ENCODE measurements around the gene TMEM203. TPM values are rescaled to one million over a fixed set of nuclear protein-coding genes. Genes with fewer than 3 reads are reported as not detected.

The TMEM203 gene
- total RNA-seq, 4 donors from 2014 or later, result 11.6 to 33.5 (median 27.6) TPM

DNA sequence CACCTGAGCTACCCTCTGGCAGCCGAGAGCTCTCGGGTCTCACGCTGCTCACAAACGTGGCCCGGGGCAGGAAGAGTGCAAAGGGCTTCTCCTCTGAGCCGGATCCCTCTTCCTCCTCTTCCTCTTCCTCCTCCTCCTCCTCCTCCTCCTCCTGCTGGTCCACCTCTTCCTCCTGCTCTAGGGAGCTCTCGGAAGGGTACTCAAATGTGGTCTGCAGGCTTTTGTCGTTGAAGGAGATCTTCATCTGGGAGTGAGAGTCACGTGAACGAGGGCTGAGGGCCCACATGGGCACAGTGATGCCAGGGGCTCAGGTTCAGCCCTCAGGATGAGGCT is 13.0 kb downstream of the TMEM203 start:
- Histone ChIP-seq H3K4me3 (no peak overlapping the region), H3K27me3 (no peaks in the 10 kb centered on the region), H3K9me3 (no peaks in the 10 kb centered on the region), H3K4me1 (peaks cover 8 to 61% (median 15%) of the 10 kb centered on the region in 4 donors), H3K36me3 (peaks cover 0 to 31% (median 0%) of the 10 kb centered on the region in 3 donors), H3K27ac (no peak overlapping the region)
- DNase-seq, result no peak
- no peak for TF ChIP-seq POLR2A (IDR thresholded peaks at IDR 0.05)
- TF ChIP-seq, protein P1, sequence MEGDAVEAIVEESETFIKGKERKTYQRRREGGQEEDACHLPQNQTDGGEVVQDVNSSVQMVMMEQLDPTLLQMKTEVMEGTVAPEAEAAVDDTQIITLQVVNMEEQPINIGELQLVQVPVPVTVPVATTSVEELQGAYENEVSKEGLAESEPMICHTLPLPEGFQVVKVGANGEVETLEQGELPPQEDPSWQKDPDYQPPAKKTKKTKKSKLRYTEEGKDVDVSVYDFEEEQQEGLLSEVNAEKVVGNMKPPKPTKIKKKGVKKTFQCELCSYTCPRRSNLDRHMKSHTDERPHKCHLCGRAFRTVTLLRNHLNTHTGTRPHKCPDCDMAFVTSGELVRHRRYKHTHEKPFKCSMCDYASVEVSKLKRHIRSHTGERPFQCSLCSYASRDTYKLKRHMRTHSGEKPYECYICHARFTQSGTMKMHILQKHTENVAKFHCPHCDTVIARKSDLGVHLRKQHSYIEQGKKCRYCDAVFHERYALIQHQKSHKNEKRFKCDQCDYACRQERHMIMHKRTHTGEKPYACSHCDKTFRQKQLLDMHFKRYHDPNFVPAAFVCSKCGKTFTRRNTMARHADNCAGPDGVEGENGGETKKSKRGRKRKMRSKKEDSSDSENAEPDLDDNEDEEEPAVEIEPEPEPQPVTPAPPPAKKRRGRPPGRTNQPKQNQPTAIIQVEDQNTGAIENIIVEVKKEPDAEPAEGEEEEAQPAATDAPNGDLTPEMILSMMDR (IDR thresholded peaks at IDR 0.05), result no peak

DNA sequence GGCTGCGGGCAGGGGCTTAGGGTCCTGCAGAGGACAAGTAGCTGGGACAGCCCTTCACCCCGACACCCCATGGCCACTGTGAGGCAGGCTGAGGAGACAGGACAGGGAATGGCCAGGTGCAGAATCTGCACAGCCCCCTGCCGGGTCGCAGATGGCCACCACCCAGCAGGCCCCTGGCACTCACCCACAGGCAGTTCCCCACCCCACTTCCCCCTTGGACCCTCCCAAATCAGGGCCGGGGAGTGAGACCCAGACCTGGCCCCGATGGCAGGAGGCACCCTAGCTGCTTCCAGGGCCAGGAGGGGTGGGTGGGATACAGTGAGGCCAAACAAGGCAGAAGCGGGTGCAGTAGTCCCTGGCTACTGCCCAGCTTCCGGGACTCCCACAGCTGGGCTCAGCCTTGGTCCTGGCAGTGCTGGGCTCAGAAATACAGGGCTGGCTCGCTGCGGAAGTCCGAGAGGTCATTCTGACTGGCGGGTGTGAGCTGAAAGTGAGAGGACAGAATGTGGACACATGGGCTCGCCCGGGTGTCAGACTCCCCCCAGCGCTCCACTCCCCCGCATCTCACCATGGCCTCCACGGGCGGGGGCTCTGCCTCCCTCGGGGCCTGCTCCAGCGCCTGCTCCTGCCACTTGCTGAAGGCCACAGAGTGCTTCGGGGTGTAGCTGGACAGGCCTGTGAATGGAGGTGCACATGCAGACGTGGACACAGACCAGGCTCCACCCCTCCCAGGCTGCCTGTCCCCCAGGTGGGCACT is 13.6 kb downstream of the TMEM203 start:
- TF ChIP-seq POLR2A (IDR thresholded peaks at IDR 0.05), result no peak
- TF ChIP-seq, protein P1 (IDR thresholded peaks at IDR 0.05), result no peak
- Histone ChIP-seq H3K27ac (no peak overlapping the region), H3K4me1 (peaks cover 12 to 64% (median 20%) of the 10 kb centered on the region in 4 donors), H3K27me3 (no peaks in the 10 kb centered on the region), H3K4me3 (no peak overlapping the region), H3K9me3 (no peaks in the 10 kb centered on the region), H3K36me3 (peaks cover 0 to 35% (median 0%) of the 10 kb centered on the region in 3 donors)
- no peak for DNase-seq

DNA sequence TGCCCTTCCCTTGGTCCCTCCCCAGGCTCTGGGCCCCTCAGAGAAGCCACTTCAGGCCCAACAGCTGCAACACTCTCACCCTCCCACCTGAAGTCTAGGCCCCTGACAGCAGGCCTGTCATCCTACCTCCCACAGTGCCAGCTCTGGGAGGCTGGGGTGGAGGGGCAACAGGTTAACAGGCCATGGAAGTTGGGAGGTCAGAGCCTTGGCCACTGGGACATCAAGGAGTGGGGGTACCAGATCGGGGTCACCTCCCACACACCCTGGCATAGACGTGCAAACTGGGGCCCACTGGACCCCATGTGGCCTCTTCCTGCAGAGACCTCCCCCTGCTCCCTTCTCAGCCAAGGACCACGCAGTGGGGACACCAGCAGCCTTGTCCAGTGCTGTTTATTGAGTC is 14.2 kb downstream of the TMEM203 start:
- peaks cover 0 to 38% (median 0%) of the 10 kb centered on the region in 3 donors for H3K36me3 ChIP-seq
- DNase-seq, result no peak
- H3K4me1 ChIP-seq, result peaks cover 12 to 66% (median 22%) of the 10 kb centered on the region in 4 donors
- TF ChIP-seq, protein P1 (IDR thresholded peaks at IDR 0.05), result no peak
- no peak for TF ChIP-seq POLR2A (IDR thresholded peaks at IDR 0.05)
- no peak overlapping the region for H3K4me3 ChIP-seq
- no peaks in the 10 kb centered on the region for H3K27me3 ChIP-seq
- H3K27ac ChIP-seq, result no peak overlapping the region
- no peaks in the 10 kb centered on the region for H3K9me3 ChIP-seq

DNA sequence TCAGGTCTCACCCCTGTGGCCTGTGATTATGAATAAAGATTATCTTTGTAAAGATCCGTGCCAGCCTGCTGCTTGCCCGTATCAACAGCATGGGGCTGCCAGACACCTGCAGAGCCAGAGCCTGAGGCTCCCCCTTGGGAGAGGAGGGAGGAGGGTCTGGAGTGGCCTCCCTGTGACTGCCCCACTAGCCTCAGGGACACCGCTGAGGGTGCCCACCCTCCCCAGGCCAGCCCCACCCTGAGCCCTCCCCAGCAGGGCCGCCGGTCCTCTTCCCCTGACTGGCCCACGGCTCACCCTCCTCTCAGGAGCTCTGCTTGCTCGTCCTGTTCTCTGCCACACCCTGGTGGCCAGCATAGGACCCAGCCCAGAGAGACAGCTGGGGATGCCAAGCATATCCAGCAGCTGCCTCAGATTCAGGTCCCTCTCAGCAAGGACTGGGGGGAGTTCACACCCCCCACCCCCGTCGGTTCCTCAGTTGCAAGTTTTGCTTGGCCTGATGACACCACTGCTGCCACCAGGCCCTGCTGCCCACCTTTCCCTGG is 15.1 kb downstream of the TMEM203 start:
- Histone ChIP-seq H3K36me3 (peaks cover 0 to 46% (median 0%) of the 10 kb centered on the region in 3 donors), H3K4me3 (peak overlapping the region in 2 of 4 donors; percentile 79 to 98), H3K9me3 (no peaks in the 10 kb centered on the region), H3K27ac (peak overlapping the region in 3 of 4 donors; percentile 94 to 97 (median 97)), H3K27me3 (no peaks in the 10 kb centered on the region), H3K4me1 (peaks cover 12 to 72% (median 26%) of the 10 kb centered on the region in 4 donors)
- TF ChIP-seq, protein P1 (IDR thresholded peaks at IDR 0.05), result peak in 3 of 6 experiments; percentile 38 to 48 (median 38)
- no peak for TF ChIP-seq POLR2A (IDR thresholded peaks at IDR 0.05)
- DNase-seq, result no peak

DNA sequence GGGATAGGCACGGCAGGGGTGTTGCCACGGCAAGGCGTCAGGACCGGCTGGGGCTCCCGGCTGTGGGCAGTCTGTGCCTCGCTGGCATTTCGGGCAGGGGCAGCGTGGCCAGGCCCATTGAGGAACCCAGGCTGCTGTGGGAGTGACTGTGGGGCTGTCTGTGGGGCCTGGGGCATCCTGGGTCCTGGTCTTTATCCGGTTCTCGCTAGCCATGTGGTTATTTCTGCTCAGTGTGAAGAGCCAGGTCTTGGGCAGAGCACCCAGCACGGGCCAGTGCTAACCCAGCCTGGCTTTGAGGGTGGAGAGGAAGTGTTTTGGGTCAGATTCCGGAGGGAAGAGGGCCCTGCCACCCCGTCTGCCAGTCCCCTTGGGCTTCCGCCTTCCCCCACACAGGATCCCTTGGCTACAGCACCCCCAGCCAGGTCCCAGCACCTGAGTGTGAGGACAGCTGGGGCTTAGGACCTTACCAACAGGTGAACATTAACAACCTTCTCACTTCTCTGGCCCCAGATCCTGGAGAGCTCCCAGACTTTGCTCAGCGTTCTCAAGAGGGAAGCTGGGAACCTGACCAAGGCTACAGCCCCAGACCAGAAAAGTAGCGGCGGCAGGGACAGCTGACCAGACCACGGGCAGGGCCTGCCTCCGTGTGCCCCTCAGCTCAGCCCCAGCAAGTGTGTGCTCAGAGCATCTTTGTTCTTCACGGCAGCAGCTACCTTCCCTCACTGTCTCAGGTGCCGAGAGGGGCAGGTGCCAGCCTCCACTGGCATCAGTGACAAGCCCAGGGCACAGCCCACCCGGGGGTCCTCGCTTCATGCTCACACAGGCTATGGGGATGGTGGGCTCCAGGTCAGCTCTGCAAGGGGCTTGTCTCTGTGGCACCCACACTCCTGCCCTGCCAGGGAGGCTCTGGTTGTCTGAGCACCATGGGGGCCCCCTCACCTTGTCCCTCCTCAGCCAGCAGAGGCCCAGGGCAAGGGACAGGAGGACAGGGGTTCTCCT is 15.9 kb downstream of the TMEM203 start:
- no peaks in the 10 kb centered on the region for H3K9me3 ChIP-seq
- TF ChIP-seq POLR2A (IDR thresholded peaks at IDR 0.05), result no peak
- TF ChIP-seq, protein P1 (IDR thresholded peaks at IDR 0.05), result no peak
- peak overlapping the region; percentile 94 to 100 (median 97) for H3K27ac ChIP-seq
- H3K27me3 ChIP-seq, result no peaks in the 10 kb centered on the region
- peaks cover 12 to 65% (median 26%) of the 10 kb centered on the region in 4 donors for H3K4me1 ChIP-seq
- peaks cover 0 to 52% (median 0%) of the 10 kb centered on the region in 3 donors for H3K36me3 ChIP-seq
- DNase-seq, result no peak
- peak overlapping the region; percentile 68 to 100 (median 88) for H3K4me3 ChIP-seq
